VCaP (cell line): ENCODE results near the gene NFIA.
A peak's percentile ranks its signal among the peaks of the same experiment; 100 is the strongest.

ENCODE experiments used
- H3K27ac ChIP-seq: fragments of 450-650 bp; 2 replicates; pipeline ENCODE4 v1.5.1; 2017
- TF ChIP-seq, protein P1 (sequence below): fragments of 450-650 bp; conservative IDR thresholded peaks from 2 replicates; pipeline ENCODE4 v1.5.1; 2017; ENCODE audit warnings: mild to moderate bottlenecking, moderate library complexity

Gene NFIA

DNA sequence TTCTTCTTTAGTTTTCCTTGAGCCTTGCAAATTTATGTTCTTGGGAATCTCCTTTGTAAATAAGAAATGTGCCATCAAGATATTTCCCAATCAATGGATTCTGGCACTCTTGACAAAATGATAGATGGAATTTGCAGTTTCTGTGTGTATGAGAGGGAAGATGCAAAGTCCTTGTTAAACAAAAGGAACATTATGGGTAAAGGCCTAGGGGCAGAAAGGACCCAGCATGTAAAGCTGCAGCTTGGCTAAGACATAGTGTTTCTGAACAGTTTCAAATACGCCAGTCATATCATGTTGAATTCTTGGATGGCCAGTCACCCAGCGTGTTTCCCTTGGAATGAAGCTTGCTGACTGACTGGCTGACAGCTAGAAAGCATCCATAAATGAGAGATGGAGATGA, 210.8 kb downstream of the NFIA start:
- TF ChIP-seq, protein P1, sequence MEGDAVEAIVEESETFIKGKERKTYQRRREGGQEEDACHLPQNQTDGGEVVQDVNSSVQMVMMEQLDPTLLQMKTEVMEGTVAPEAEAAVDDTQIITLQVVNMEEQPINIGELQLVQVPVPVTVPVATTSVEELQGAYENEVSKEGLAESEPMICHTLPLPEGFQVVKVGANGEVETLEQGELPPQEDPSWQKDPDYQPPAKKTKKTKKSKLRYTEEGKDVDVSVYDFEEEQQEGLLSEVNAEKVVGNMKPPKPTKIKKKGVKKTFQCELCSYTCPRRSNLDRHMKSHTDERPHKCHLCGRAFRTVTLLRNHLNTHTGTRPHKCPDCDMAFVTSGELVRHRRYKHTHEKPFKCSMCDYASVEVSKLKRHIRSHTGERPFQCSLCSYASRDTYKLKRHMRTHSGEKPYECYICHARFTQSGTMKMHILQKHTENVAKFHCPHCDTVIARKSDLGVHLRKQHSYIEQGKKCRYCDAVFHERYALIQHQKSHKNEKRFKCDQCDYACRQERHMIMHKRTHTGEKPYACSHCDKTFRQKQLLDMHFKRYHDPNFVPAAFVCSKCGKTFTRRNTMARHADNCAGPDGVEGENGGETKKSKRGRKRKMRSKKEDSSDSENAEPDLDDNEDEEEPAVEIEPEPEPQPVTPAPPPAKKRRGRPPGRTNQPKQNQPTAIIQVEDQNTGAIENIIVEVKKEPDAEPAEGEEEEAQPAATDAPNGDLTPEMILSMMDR = no peak
- no peak overlapping the region for H3K27ac ChIP-seq

DNA sequence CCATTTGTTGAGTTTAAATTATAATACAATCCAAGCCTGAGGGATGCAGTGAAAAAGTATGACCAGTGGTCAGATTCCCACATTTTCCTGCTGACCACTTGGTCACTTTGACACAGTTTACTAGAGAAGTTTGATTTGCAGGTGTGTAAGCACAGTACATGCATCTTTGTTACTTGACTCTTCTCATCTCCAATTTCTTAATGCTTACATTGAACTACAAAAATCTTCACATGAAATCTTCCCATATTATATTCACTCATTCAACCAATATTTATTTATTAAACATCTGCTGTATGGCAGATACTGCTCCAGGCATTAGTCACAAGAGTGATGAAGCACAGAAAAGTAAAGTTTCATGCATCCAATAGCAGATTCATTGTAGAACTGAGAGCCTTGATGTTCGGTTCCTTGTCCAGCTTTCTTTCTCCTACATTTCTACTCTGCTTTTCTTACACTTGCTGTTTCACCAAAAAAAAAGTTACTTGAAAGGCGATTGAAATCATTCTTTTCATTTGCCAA, 211.7 kb downstream of the NFIA start:
- TF ChIP-seq, protein P1 = no peak

DNA sequence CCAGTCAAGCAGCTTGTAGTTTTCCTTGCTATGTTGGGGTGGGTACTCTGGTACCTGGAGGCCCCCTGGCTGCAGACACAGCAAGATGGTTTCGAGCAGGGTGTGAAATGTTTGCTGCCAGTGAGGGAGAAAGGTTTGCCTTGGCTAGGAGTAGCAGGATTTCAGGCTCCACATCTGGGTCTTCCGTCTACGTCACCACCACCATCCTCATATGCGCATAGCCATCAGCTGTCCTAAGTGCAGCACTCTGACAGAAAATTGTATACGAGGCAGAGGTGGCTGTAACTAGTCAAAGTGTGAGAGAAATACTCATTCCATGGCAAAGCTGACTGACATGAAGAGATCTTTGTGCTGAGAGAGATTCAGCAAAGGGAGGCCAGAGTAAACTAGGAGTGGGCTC, 212.6 kb downstream of the NFIA start:
- H3K27ac ChIP-seq = no peak overlapping the region
- TF ChIP-seq, protein P1 = no peak

More for the DNA sequence above, 211.7 kb downstream of the NFIA start:
- H3K27ac ChIP-seq = no peak overlapping the region

DNA sequence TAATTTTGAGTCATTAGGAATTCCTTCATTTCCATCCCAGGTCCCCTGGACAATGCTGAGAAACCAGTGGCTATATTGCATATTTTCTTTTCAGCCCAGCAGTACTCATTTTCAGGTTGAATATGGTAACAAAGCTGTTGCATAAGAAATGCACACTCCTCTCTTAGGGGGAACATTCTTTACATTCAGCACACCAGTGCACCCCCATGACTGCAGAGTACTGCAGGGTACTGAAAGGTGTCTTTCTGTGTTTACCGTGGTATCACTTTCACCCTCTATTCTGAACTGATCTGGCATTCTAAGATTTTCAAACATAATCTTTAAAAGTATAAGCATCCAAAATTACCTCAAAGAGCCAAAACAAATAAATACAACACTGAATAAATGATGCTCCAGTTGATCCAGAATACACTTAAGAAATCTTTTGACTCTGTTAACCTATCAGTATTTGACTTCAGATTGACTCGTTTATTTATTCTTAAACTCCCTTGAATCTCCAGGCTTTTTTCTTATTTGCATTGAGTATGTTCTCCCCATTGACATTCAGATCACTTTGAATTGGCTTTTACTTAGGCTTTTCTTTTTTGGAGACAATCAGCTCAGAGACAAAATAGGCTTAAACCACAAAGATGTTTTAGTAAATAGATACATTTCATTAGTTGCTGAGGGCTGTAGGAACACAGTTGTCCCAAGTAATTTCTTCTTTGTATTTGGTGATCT, 213.6 kb downstream of the NFIA start:
- no peak overlapping the region for H3K27ac ChIP-seq
- TF ChIP-seq, protein P1 = no peak

DNA sequence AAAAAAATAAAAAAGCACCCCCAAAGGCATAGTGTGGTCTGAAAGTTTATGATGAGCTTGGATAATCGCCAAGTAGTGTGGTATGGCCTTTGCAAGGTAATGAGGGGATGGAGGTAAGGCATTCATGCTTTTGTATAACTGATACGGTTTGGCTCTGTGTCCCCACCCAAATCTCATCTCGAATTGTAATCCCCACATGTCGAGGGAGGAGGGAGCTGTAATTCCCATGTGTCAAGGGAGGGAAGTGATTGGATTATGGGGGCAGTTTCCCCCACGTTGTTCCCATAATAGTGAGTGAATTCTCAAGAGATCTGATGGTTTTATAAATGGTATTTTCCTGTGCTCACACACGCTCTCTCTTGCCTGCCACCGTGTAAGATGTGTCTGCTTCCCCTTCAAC, 215.5 kb downstream of the NFIA start:
- H3K27ac ChIP-seq = peak overlapping the region; percentile 79; the same call in 1 of the 2 replicates
- TF ChIP-seq, protein P1 = no peak

DNA sequence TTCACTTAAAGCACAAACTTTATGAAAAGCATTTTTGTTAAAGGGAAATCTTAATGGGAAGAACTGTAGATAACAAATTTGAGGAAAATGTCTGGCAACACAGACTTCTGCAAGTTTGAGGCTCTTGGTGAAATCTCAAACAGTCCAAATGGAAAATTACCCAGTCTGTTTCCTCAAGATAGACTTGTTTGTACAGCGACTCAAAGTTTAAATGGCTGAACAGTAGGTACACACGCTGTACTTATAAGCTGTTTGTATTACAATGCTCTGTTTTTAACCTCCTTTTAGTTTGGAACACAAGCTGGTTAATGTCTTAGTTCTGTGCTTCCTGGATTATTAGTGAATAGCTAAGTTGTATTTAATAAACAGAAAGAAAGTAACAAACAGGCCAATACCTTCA, 217.1 kb downstream of the NFIA start:
- TF ChIP-seq, protein P1 = no peak
- H3K27ac ChIP-seq = peak overlapping the region; percentile 79

DNA sequence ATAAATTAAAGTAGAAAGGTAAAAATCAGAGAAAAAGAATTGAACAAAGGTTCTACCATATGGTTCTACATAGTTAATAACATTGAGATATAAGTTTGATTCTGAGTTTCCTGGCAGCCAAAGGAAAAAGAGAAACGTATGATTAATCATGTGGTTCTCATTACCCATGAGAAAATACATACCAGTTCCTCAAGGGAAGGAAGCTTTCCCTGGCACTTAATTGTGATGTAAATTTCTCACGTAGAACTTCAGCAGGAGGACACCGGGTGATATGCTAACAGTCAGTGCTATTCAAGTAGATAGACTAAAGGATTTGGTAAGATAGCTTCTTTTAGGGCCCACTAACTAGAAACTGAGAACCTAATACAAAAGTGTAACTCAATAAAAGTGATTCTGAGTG, 218.5 kb downstream of the NFIA start:
- H3K27ac ChIP-seq = peak overlapping the region; percentile 10; the same call in 1 of the 2 replicates
- TF ChIP-seq, protein P1 = no peak
